ENCODE results near the gene IDNK.

GRCh38 chr9:83669067-83669466 is 46.1 kb downstream of the IDNK start:
- TF ChIP-seq RAD21 (IDR thresholded peaks at IDR 0.05; ENCODE audit: low read depth) (no peak), TCF12 (IDR thresholded peaks at IDR 0.05; ENCODE audit: low read depth) (no peak), NFIC (IDR thresholded peaks at IDR 0.05) (no peak), CREB1 (IDR thresholded peaks at IDR 0.05; ENCODE audit: low read depth) (no peak), YY1 (IDR thresholded peaks at IDR 0.05; ENCODE audit: low read depth) (no peak), EP300 (IDR thresholded peaks at IDR 0.05; ENCODE audit: borderline replicate concordance) (no peak)
